Upper lobe of left lung (tissue), 6 donors: Measurements from ENCODE around the gene ANAPC5. TPM values are rescaled to one million over a fixed set of nuclear protein-coding genes. Genes with fewer than 3 reads are reported as not detected.

ENCODE experiments used
- ATAC-seq, 2 donors: fragments of 200-7000 bp; cut with Tn5 transposase; one replicate each; pipeline ENCODE4 v1.9.1; 2022; ENCODE audit warnings: mild to moderate bottlenecking in 2 of 2, moderate library complexity in 2 of 2; ENCODE audit not compliant: low FRiP score in 2 of 2
- DNase-seq, 2 donors: peaks; one replicate each; pipeline ENCODE4 v3.0.0-alpha.2; 2019 to 2020
- H3K27ac ChIP-seq, 4 donors: fragments of 200-600 bp; sonication (generic); one replicate each; pipeline ENCODE4 v1.5.1; 2016 to 2019
- H3K27me3 ChIP-seq, 4 donors: fragments of 200-600 bp; sonication (generic); one replicate each; pipeline ENCODE4 v1.5.1; 2017 to 2019
- H3K36me3 ChIP-seq, 4 donors: fragments of 200-600 bp; sonication (generic); one replicate each; pipeline ENCODE4 v1.5.1; 2016 to 2019
- H3K4me1 ChIP-seq, 4 donors: fragments of 200-600 bp; sonication (generic); one replicate each; pipeline ENCODE4 v1.5.1; 2018 to 2019
- H3K4me3 ChIP-seq, 4 donors: fragments of 200-600 bp; sonication (generic); one replicate each; pipeline ENCODE4 v1.5.1; 2017 to 2019; ENCODE audit warnings: mild to moderate bottlenecking in 2 of 4, moderate library complexity in 1 of 4
- H3K9me3 ChIP-seq, 4 donors: fragments of 200-600 bp; sonication (generic); one replicate each; pipeline ENCODE4 v1.5.1; 2018 to 2019
- CTCF ChIP-seq, 6 experiments: fragments of 450-650 bp in 4 of 6; fragments of 200-600 bp in 2 of 6; sonication (generic) in 2 of 6; IDR thresholded peaks; one replicate each; pipeline ENCODE4 v1.5.1; 2016 to 2019; ENCODE audit warnings: antibody characterized with exemption in 6 of 6
- EP300 ChIP-seq, 4 donors: sonication (generic); formaldehyde crosslinking; IDR thresholded peaks; one replicate each; pipeline ENCODE4 v1.5.1; 2017; ENCODE audit warnings: antibody characterized with exemption in 4 of 4, control low read depth in 2 of 4
- POLR2A ChIP-seq, 4 donors: fragments of 450-650 bp; IDR thresholded peaks; one replicate each; pipeline ENCODE4 v1.5.1; 2016 to 2017; ENCODE audit warnings: antibody characterized with exemption in 4 of 4, mild to moderate bottlenecking in 2 of 4
- POLR2AphosphoS5 ChIP-seq, 2 donors: sonication (generic); formaldehyde crosslinking; IDR thresholded peaks; one replicate each; pipeline ENCODE4 v1.5.1; 2017; ENCODE audit warnings: antibody characterized with exemption in 2 of 2
- WGBS, 2 donors: methylation state at CpG; one replicate each; pipeline ENCODE4 v1.1.5; 2017 to 2018; 5-methylcytosine and 5-hydroxymethylcytosine counted together
- total RNA-seq, 6 donors: library from RNA; depleted of rRNA in 4 of 6; stranded (reverse); fragments of >200 nt in 4 of 6; gene quantifications; one replicate each; pipeline versions ENCODE4 v1.1.0 to v1.2.1, GENCODE V29; 2016 to 2021
- donor health status: DM: no; HTN: no; CAD: no; lungs with moderate emphysema.
- donor health status: DM: no; HTN: yes; CAD: no; lungs with severe emphysema.

The ANAPC5 gene
- total RNA-seq, 6 donors from 2014 or later = 68.1 to 172 (median 87.3) TPM

- 66 to 74% methylated on average over 6 of the region's 6 CpGs for WGBS, 2 donors
- H3K27me3 ChIP-seq = no peaks in the 10 kb centered on the region
- peaks cover 0 to 13% (median 5%) of the 10 kb centered on the region in 4 donors for H3K4me1 ChIP-seq
- DNase-seq = no peak
- H3K27ac ChIP-seq = peak overlapping the region in 1 of 4 donors; percentile 32
- H3K9me3 ChIP-seq = no peaks in the 10 kb centered on the region
- H3K4me3 ChIP-seq = no peak overlapping the region
- no peak for ATAC-seq
- peaks cover 17 to 92% (median 64%) of the 10 kb centered on the region in 4 donors for H3K36me3 ChIP-seq
- TF ChIP-seq CTCF (IDR thresholded peaks at IDR 0.05) (no peak), POLR2AphosphoS5 (IDR thresholded peaks at IDR 0.05) (no peak), EP300 (IDR thresholded peaks at IDR 0.05) (no peak), POLR2A (IDR thresholded peaks at IDR 0.05) (no peak)
These were observed 21.0 kb downstream of the ANAPC5 start for GRCh38 chr12:121331248-121331647.

GRCh38 chr12:121330692-121331091, 21.5 kb downstream of the ANAPC5 start:
- Histone ChIP-seq H3K9me3 (no peaks in the 10 kb centered on the region), H3K36me3 (peaks cover 17 to 92% (median 64%) of the 10 kb centered on the region in 4 donors), H3K4me3 (no peak overlapping the region), H3K27me3 (no peaks in the 10 kb centered on the region), H3K27ac (no peak overlapping the region), H3K4me1 (peaks cover 0 to 14% (median 9%) of the 10 kb centered on the region in 4 donors)
- no peak for TF ChIP-seq POLR2AphosphoS5 (IDR thresholded peaks at IDR 0.05)
- DNase-seq = no peak
- ATAC-seq = no peak

- H3K9me3 ChIP-seq = no peaks in the 10 kb centered on the region
- H3K36me3 ChIP-seq = peaks cover 15 to 92% (median 62%) of the 10 kb centered on the region in 4 donors
- H3K4me3 ChIP-seq = no peak overlapping the region
- no peak for DNase-seq
- TF ChIP-seq POLR2A (IDR thresholded peaks at IDR 0.05) (no peak), EP300 (IDR thresholded peaks at IDR 0.05) (no peak), CTCF (IDR thresholded peaks at IDR 0.05) (no peak), POLR2AphosphoS5 (IDR thresholded peaks at IDR 0.05) (no peak)
- H3K4me1 ChIP-seq = peaks cover 0 to 14% (median 9%) of the 10 kb centered on the region in 4 donors
- ATAC-seq = no peak
- H3K27me3 ChIP-seq = no peaks in the 10 kb centered on the region
- H3K27ac ChIP-seq = no peak overlapping the region
- WGBS, 2 donors = 95 to 97% methylated on average over 4 of the region's 4 CpGs
These were observed 22.0 kb downstream of the ANAPC5 start for GRCh38 chr12:121330195-121330594.

GRCh38 chr12:121328620-121329019, 23.6 kb downstream of the ANAPC5 start:
- no peaks in the 10 kb centered on the region for H3K27me3 ChIP-seq
- peaks cover 15 to 100% (median 63%) of the 10 kb centered on the region in 4 donors for H3K36me3 ChIP-seq
- WGBS, 2 donors = 94 to 100% methylated on average over 4 of the region's 4 CpGs

GRCh38 chr12:121326996-121327674, 25.1 kb downstream of the ANAPC5 start:
- H3K36me3 ChIP-seq = peaks cover 15 to 96% (median 68%) of the 10 kb centered on the region in 4 donors
- ATAC-seq (peak in 1 of 2 donors; percentile 46), DNase-seq (no peak)
- H3K27me3 ChIP-seq = no peaks in the 10 kb centered on the region
- peaks cover 0 to 14% (median 7%) of the 10 kb centered on the region in 4 donors for H3K4me1 ChIP-seq
- H3K9me3 ChIP-seq = no peaks in the 10 kb centered on the region
- no peak overlapping the region for H3K4me3 ChIP-seq
- 62 to 67% methylated on average over 13 to 21 of the region's 21 CpGs for whole genome bisulfite sequencing, 2 donors
- H3K27ac ChIP-seq = no peak overlapping the region
- no peak for TF ChIP-seq CTCF (IDR thresholded peaks at IDR 0.05)
- TF ChIP-seq POLR2A (IDR thresholded peaks at IDR 0.05) = no peak
- TF ChIP-seq POLR2AphosphoS5 (IDR thresholded peaks at IDR 0.05) = no peak
- no peak for TF ChIP-seq EP300 (IDR thresholded peaks at IDR 0.05)

More at GRCh38 chr12:121328620-121329019, 23.6 kb downstream of the ANAPC5 start:
- Histone ChIP-seq H3K9me3 (no peaks in the 10 kb centered on the region), H3K4me3 (no peak overlapping the region), H3K4me1 (peaks cover 0 to 14% (median 7%) of the 10 kb centered on the region in 4 donors), H3K27ac (no peak overlapping the region)
- no peak for ATAC-seq
- TF ChIP-seq EP300 (IDR thresholded peaks at IDR 0.05) (no peak), CTCF (IDR thresholded peaks at IDR 0.05) (no peak), POLR2A (IDR thresholded peaks at IDR 0.05) (no peak), POLR2AphosphoS5 (IDR thresholded peaks at IDR 0.05) (no peak)
- DNase-seq = no peak
